SJCRH30 (cell line): ENCODE results near the gene NMNAT2. TPM values are rescaled to one million over a fixed set of nuclear protein-coding genes. Genes with fewer than 3 reads are reported as not detected.

ENCODE experiments used
- DNase-seq, 2 experiments: peaks; one replicate each; pipeline ENCODE4 v3.0.0-alpha.2; 2015 to 2020
- H3K27ac ChIP-seq: fragments of 250-450 bp; sonication (Bioruptor Pico); 2 replicates; pipeline ENCODE4 v1.5.1; 2020; ENCODE audit warnings: mild to moderate bottlenecking, moderate library complexity
- H3K27me3 ChIP-seq: fragments of 250-450 bp; sonication (Bioruptor Pico); 2 replicates; pipeline ENCODE4 v1.5.1; 2020; ENCODE audit warnings: mild to moderate bottlenecking, moderate library complexity
- H3K36me3 ChIP-seq: fragments of 250-450 bp; sonication (Bioruptor Pico); 2 replicates; pipeline ENCODE4 v1.5.1; 2020; ENCODE audit warnings: mild to moderate bottlenecking, moderate library complexity
- H3K4me1 ChIP-seq: fragments of 250-450 bp; sonication (Bioruptor Pico); 2 replicates; pipeline ENCODE4 v1.5.1; 2020; ENCODE audit warnings: mild to moderate bottlenecking, moderate library complexity
- H3K4me3 ChIP-seq: fragments of 250-450 bp; sonication (Bioruptor Pico); 2 replicates; pipeline ENCODE4 v1.5.1; 2020; ENCODE audit warnings: mild to moderate bottlenecking, moderate library complexity
- H3K9me3 ChIP-seq: fragments of 250-450 bp; sonication (Bioruptor Pico); replicated peaks from 2 replicates; pipeline ENCODE4 v1.5.1; 2020; ENCODE audit warnings: mild to moderate bottlenecking, moderate library complexity
- total RNA-seq: library from RNA; depleted of rRNA; stranded (reverse); fragments of >200 nt; shearing (Covaris generic); gene quantifications from 2 replicates; pipeline ENCODE4 v1.2.3, GENCODE V29; 2014

NMNAT2 gene
- total RNA-seq, 1 experiment from 2014 or later: not detected

DNA sequence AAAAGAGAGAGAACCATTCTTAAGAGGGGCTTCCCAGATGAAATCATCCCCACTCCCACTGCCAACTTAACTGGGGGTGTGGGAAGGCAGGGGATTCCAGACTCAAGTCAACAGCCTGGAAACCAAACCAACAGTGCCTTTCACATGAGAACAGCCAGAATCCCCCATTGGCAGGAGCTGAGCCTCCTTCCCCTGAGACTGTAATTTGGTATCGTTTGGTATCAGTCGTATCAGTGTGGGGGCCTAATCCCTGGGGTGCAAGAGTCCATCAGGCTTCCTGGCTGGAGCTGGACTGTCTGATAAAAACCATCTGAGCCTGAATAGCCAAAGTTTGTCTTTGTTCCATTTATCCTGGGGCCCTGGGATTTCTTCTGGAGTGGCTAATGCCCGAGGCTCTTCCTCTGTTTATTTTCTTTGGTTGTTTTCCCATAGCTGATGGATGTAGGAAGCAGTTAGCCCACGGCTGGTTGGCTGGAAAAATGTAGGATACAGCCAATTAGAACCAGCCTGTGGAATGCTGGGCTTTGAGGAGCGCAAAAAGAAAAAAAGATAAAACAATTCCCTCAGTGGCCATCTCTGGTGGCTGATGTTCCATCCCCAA lies 147.5 kb downstream of the NMNAT2 start:
- Histone ChIP-seq H3K4me1 (peaks cover 20% of the 10 kb centered on the region), H3K4me3 (no peak overlapping the region), H3K27me3 (no peaks in the 10 kb centered on the region), H3K9me3 (no peaks in the 10 kb centered on the region), H3K36me3 (no peaks in the 10 kb centered on the region), H3K27ac (no peak overlapping the region)
- DNase-seq: peak; percentile 58 to 83

DNA sequence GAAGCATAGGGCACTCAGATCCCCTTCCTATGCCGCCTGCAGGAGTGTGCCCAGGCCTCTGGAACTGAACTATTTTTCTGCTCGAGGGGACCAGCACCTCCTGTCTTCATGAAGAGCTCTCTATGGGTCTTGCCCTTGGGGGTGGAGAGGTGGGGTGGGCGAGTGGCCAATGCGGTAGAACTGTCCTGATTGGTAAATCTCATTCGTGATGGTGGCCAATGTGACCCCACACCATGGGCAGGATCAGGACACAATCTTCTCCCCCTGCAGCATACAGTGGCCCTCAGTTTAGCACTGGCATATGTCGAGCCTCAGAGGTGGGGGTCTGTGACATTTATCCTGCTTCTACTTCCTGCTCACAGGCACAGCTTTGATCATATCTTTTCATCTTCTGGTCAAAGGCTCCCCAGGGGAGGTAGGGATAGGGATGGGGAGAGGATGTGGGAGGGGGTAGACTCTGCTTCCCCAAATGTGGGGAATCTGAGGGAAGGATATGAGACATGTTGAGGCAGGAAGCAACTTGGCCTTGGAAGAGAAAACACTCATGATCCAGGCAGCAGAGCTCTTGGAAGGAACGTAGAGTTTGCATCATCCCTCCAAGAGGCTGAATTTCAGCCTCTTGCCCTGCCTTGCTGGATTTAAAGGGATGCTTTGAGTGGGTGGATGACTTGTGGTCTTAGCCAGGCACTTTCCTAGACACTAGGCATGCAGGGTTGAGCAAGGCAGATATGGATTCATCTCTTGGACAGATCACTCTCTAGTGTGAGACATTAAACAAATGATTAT lies 150.3 kb downstream of the NMNAT2 start:
- no peak for DNase-seq
- H3K4me3 ChIP-seq: no peak overlapping the region
- no peak overlapping the region for H3K27ac ChIP-seq
- H3K9me3 ChIP-seq: no peaks in the 10 kb centered on the region
- H3K36me3 ChIP-seq: no peaks in the 10 kb centered on the region
- no peaks in the 10 kb centered on the region for H3K27me3 ChIP-seq
- peaks cover 14% of the 10 kb centered on the region for H3K4me1 ChIP-seq

DNA sequence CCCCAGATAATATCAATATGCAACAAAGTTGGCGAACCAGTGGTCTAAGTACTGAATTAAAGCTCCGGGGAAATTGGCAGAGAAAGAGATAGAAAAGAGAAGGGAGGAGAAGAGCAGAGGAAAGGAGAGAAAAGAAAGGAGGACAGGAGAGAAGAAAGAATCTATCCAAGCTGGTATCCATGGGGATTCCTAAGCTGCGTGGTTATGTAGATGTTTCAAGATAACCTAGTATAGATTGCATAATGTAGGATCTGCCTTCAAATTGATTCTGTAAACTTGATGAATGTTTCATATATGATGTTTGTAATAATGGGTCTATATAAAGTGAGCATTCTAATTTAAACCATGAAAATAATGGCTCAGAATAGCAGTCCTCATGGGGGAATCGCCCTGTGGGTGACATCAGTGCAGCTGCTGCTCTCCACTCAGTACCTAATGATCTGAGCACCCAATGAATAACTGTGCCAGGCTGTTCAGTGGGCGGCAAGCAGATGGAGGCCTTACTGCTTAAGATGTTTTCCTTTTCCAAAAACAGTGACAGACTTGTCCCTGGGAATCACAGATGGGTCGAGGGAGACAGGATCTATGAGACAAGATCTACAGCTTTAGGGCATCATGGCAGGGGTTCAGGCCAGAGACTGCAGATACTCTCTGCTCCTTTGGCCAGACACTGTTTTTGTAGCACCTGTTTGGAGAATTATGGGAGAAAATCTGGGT lies 154.1 kb downstream of the NMNAT2 start:
- Histone ChIP-seq H3K4me1 (no peaks in the 10 kb centered on the region), H3K9me3 (no peaks in the 10 kb centered on the region), H3K27me3 (no peaks in the 10 kb centered on the region), H3K4me3 (no peak overlapping the region), H3K36me3 (no peaks in the 10 kb centered on the region), H3K27ac (no peak overlapping the region)
- DNase-seq: no peak

DNA sequence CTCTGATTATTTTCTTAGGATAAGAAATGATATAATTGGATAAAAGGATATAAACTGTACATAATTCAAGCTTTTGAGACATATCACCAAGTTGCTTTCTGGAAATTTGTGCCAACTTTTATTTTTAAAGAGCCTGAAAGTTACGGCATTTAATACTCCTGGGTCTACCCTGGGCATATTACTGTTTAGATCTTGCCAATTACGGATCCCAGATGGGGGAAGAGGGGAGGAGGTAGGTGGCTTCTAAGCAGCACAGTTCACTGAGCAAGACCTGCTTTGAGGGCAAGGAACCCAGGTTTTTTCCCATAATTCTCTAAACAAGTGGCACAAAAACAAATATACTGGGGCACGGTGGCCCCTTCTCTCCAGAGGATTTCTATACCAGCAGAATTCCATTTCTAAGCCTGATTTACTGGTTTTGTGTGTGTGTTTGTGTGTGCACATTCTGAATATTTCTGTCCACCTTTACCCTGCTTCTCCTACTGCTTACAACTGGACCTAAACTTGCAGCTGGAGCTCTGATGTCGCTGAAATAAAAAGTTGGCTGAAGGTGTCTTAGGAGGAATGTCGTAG lies 155.5 kb downstream of the NMNAT2 start:
- Histone ChIP-seq H3K4me1 (no peaks in the 10 kb centered on the region), H3K27me3 (no peaks in the 10 kb centered on the region), H3K36me3 (no peaks in the 10 kb centered on the region), H3K9me3 (no peaks in the 10 kb centered on the region), H3K27ac (no peak overlapping the region), H3K4me3 (no peak overlapping the region)
- DNase-seq: no peak

DNA sequence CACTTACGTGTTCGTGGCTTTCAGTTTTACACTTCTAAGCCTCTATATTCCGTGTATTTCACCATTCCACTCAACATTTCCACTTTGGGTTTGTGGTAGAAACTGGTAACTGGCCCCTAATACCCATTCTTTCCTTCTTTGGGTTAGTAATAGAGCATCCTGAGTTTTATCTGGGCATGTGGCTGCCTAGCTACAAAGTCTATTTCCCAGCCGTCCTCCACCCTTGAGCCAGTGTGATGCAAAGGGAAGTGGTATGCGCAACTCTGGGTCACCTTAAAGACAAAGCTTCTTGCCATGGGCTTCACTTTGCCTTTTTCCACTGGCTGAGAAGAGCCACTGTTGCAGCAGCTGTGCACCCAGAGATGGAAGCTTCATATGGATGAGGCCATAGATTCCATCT lies 158.3 kb downstream of the NMNAT2 start:
- no peak for DNase-seq
- Histone ChIP-seq H3K36me3 (no peaks in the 10 kb centered on the region), H3K9me3 (no peaks in the 10 kb centered on the region; the same call in 1 of the 2 replicates), H3K4me3 (no peak overlapping the region), H3K4me1 (no peaks in the 10 kb centered on the region), H3K27me3 (no peaks in the 10 kb centered on the region), H3K27ac (no peak overlapping the region)

DNA sequence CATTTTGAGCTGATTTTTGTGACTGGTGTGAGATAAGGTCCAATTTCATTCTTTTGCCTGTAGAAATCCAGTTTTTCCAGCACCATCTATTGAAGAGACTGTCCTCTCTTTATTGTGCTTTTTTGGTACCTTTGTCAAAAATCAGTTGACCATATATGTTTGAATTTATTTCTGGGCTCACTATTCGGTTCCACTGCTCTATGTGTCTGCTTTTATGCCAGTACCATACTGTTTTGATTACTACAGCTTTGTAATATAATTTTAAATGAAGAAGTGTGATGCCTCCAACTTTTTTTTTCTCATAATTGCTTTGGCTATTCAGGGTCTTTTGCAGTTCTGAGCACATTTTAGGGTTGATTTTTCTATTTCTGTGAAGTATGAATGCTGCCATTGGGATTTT lies 163.1 kb downstream of the NMNAT2 start:
- H3K9me3 ChIP-seq: no peaks in the 10 kb centered on the region; the same call in 1 of the 2 replicates
- peaks cover 3% of the 10 kb centered on the region for H3K4me1 ChIP-seq
- no peak overlapping the region for H3K4me3 ChIP-seq
- H3K36me3 ChIP-seq: no peaks in the 10 kb centered on the region
- no peak overlapping the region for H3K27ac ChIP-seq
- DNase-seq: no peak
- no peaks in the 10 kb centered on the region for H3K27me3 ChIP-seq

DNA sequence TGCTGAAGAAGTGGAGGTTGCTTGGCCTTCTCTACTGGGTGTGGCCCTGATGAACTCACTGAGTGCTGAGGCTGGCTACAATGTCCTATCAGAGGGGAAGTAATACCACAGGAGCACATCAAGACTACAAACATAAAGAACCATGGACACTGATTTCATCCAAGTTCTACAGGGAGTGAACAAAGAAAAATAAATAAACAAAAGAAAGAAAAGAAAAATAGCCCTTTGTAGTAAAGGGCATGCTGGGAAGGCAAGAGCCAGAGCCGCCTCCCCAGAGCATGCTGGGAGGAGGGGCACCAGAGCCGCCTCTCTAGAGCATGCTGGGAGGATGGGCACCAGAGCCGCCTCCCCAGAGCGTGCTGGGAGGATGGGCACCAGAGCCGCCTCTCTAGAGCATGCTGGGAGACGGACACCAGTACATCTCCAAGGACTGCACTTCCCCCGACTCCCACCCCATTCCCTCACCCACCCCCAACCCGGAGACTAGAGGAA lies 166.2 kb downstream of the NMNAT2 start:
- no peaks in the 10 kb centered on the region for H3K36me3 ChIP-seq
- no peak for DNase-seq
- H3K4me1 ChIP-seq: peaks cover 12% of the 10 kb centered on the region
- H3K9me3 ChIP-seq: no peaks in the 10 kb centered on the region; the same call in 1 of the 2 replicates
- no peak overlapping the region for H3K27ac ChIP-seq
- H3K27me3 ChIP-seq: no peaks in the 10 kb centered on the region
- H3K4me3 ChIP-seq: no peak overlapping the region

DNA sequence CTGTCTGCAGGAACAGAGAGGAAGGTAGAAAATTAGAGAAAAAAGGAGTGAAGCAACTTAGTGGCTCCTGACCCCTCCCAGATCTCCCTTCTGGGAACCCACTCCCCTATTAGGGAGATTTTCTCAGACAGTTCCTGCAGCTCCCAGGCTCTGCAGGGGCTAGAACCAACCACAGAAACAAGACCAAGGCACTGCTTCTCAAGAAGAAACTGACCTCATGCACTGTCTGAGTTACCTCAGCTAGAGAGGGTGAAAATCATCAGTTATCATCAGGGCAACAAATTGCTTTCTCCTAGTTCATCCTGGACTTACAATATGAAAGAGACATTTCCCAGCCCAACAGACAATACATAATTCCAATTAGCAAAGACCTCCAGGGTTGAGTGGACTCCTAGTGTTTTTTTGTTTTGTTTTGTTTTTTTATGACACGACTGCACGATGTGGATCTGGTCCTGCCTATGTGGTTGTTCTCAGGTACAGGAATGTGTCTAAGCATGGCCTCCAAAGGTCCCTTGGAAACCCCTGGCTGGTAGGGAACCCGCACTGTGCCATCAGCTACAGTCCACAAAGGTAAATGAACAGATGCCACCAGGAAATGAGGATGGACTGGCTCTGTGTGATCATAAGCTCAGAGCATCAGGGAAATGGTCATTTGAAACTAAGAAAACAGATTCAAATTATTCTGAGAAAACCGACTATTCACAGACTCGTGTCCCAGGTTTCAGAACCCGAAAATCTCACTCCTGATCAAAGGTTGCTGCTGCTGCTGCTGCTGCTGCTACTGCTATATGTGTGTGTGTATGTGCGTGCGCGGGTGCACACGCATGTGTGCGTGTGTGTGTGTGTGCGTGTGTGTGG lies 166.8 kb downstream of the NMNAT2 start:
- no peak for DNase-seq
- peaks cover 12% of the 10 kb centered on the region for H3K4me1 ChIP-seq
- no peak overlapping the region for H3K4me3 ChIP-seq
- H3K27ac ChIP-seq: no peak overlapping the region
- H3K36me3 ChIP-seq: no peaks in the 10 kb centered on the region
- no peaks in the 10 kb centered on the region; the same call in 1 of the 2 replicates for H3K9me3 ChIP-seq
- H3K27me3 ChIP-seq: no peaks in the 10 kb centered on the region

DNA sequence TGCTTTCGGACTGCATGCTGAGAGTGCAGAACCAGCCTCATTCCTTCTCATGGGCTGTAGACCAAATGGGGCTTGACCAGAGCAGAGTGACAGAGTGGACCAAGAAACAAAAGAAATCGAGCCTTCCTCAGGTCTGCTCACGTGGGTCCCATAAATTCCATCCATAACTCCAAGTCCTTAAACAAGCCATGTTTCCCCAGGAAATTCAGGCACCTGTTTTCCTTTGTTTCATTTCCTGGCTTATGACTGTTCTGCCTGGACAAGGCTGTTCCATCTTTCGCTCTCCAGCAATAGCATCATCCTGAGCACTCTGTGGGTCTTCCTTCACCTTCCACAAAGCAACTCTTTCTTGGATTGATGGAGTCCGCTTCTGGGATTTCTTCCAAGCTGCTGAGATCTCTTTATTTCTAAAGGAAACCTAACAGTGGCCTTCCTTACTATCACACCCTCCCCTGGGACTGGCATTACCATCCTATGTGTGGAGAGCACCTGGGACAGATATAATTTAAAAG lies 168.2 kb downstream of the NMNAT2 start:
- H3K4me1 ChIP-seq: peaks cover 12% of the 10 kb centered on the region
- no peaks in the 10 kb centered on the region for H3K36me3 ChIP-seq
- no peak overlapping the region for H3K27ac ChIP-seq
- no peak for DNase-seq
- H3K9me3 ChIP-seq: no peaks in the 10 kb centered on the region; the same call in 1 of the 2 replicates
- H3K4me3 ChIP-seq: no peak overlapping the region
- no peaks in the 10 kb centered on the region for H3K27me3 ChIP-seq

DNA sequence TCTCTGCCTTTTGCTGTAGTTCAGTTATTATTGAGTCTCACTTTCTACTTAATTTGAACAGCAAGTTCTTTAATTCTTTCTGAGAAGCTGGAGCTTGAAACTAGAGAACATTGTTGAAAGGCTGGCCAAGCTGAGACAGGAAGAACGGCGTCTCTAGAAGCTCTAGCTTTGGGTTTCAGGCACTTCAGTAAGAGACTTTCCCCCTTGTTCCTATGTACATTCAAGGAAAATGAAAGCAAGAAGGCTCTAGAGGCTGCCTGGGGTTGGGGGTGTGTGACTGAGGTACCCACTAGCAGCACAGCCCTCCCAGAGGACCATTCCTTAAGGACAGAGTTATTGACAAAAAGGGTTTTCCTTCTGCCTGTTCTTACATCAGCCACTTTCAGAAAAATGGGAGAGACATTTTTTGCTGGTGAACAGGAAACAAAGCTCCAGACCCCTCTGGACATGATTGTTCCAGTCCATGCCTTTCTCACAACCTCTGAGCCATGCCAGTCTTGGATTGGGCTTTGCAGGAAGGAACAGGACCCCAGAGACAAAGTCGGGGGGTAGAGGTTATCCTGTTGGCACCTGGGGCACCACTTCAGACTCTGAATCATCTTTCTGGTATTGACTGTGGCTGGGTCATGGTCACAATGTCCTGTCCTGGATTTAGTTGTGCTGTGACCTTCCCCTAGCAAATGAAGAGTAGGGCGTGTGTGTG lies 169.0 kb downstream of the NMNAT2 start:
- Histone ChIP-seq H3K4me3 (no peak overlapping the region), H3K36me3 (no peaks in the 10 kb centered on the region), H3K27me3 (no peaks in the 10 kb centered on the region), H3K9me3 (no peaks in the 10 kb centered on the region), H3K4me1 (peaks cover 12% of the 10 kb centered on the region), H3K27ac (no peak overlapping the region)
- no peak for DNase-seq

DNA sequence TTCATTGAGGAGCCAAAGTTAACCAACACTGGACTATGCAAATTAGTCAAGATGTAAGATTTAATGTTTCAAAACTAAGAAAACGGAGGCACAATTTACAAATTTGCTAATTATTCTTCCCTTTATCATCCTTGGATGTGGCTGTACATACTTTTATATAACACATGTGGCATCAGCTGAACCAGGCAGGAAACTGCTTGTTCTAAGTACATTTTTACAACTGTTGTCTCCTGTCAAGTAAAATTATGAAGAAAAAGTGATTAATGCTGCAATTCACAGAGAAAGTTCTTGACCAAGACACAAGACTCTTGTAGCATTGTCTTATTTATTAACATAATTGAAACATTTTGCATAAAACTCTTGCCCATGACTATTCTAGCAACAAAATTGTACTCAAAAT lies 170.2 kb downstream of the NMNAT2 start:
- Histone ChIP-seq H3K36me3 (no peaks in the 10 kb centered on the region), H3K4me1 (peaks cover 12% of the 10 kb centered on the region), H3K27ac (no peak overlapping the region), H3K4me3 (no peak overlapping the region), H3K27me3 (no peaks in the 10 kb centered on the region), H3K9me3 (no peaks in the 10 kb centered on the region)
- no peak for DNase-seq

DNA sequence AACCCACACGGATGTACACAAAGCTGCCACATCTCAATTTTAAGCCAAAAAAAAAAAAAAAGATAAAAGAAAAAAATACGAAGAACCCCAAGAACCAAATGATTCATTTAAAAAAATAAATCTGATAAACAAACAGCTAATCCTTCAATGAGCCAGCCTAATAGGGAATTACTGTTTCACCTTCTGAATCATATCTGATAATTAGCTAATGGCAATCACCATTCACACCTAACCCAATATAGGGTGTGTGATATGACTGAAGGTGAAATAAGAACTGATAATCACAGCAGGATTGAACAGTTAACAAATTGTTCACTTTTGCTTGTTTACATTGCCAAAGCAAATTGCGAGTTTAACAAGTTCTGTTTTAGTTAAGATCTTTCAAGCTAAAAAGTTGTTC lies 170.7 kb downstream of the NMNAT2 start:
- Histone ChIP-seq H3K4me3 (no peak overlapping the region), H3K27me3 (no peaks in the 10 kb centered on the region)
- no peak for DNase-seq

DNA sequence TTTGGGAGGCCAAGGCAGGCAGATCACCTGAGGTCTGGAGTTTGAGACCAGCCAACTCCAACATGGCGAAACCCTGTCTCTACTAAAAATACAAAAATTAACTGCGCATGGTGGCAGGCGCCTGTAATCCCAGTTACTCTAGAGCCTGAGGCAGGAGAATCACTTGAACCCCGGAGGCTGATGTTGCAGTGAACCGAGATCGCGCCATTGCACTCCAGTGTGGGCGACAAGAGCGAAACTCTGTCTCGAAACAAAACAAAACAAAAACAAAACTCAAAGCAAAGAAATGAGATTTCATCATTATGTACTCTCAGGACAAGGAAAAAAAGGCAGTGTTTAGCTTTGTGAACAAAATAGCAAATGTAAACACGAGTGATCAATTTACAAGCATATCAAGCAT lies 171.1 kb downstream of the NMNAT2 start:
- H3K27ac ChIP-seq: no peak overlapping the region
- no peak overlapping the region for H3K4me3 ChIP-seq
- DNase-seq: no peak
- H3K36me3 ChIP-seq: no peaks in the 10 kb centered on the region
- H3K27me3 ChIP-seq: no peaks in the 10 kb centered on the region
- H3K4me1 ChIP-seq: peaks cover 12% of the 10 kb centered on the region
- H3K9me3 ChIP-seq: no peaks in the 10 kb centered on the region

More for the DNA sequence above, 170.7 kb downstream of the NMNAT2 start:
- H3K4me1 ChIP-seq: peaks cover 12% of the 10 kb centered on the region
- H3K27ac ChIP-seq: no peak overlapping the region
- H3K36me3 ChIP-seq: no peaks in the 10 kb centered on the region
- H3K9me3 ChIP-seq: no peaks in the 10 kb centered on the region
